HG03378 (cell line): ENCODE data around the gene CACNA2D3.

Experiments used
- ATAC-seq: cut with Tn5 transposase; IDR thresholded peaks from one replicate; pipeline ENCODE4 v1.9.1; 2021; ENCODE audit warnings: mild to moderate bottlenecking, moderate library complexity; ENCODE audit not compliant: unreplicated experiment

CACNA2D3 gene

GRCh38 chr3:54889731-54890130, 767.4 kb downstream of the CACNA2D3 start:
- ATAC-seq: no peak

DNA sequence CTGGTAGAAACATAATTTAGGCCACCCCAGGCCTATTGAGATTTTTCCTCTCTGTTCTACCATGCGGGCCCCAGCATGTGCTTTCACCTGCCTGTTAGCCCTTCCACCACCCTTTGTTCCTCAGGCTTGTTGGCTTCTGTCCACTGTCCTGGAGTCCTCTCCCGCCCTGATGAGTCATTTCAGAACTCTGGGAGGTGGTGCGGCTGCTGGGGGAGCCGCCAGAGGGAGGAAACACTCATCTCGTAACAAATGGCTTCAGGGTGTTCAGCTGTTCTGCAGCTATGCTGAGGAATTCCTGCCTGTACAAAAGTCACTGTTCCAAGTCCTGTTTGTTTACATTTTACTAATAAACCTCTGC, 769.2 kb downstream of the CACNA2D3 start:
- ATAC-seq: no peak

DNA sequence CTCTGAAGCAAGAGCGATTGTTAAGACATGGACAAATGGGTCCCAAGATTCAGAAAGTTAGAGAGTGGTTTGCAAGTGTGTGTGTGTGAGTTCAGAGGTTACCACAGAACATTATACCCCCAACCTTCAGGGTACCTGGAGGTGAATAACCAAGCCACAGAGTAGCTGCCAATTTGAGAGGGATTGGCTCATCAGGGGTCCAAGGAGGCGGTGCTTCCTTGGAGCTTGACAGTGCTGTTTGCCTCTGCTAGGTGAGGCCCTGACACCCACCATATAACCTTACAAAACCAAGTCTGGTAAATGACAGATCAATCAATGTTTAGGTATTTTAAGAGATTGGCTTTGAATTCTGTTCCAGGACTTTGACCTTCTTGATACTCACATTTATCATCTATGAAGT, 769.8 kb downstream of the CACNA2D3 start:
- no peak for ATAC-seq

GRCh38 chr3:54895613-54896012, 773.3 kb downstream of the CACNA2D3 start:
- no peak for ATAC-seq

DNA sequence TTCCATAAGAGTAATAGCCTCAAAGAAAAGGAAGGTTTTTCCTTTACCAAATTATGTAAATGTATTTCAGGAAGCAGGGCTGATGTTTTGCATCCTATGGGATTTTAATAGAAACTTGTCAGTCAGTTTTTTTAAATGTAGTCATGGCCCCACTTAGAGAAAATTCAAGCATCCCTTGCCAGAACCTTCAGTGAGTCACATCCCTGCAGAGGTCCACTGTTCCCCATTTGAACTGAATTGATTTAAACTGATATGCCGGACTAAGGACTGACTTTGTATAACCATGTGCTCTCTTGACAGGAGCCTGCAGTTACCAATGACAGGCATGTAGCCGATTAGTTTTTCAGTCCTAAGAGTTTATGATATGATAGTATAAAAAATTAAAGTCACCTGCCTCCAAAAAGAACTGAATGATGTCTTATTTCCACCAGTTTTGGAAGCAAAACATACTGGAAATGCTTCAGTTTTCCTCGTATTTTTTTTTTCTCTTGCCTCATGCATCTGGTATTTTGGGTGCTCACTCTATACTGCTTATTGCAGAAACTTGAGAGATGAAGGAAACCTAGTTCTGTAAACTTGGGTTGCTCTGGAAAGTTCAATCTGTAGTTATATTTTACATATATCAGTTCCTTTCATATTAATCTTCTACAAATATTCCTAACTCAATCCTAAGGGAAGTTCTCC, 774.8 kb downstream of the CACNA2D3 start:
- no peak for ATAC-seq

GRCh38 chr3:54899273-54899672, 776.9 kb downstream of the CACNA2D3 start:
- no peak for ATAC-seq

DNA sequence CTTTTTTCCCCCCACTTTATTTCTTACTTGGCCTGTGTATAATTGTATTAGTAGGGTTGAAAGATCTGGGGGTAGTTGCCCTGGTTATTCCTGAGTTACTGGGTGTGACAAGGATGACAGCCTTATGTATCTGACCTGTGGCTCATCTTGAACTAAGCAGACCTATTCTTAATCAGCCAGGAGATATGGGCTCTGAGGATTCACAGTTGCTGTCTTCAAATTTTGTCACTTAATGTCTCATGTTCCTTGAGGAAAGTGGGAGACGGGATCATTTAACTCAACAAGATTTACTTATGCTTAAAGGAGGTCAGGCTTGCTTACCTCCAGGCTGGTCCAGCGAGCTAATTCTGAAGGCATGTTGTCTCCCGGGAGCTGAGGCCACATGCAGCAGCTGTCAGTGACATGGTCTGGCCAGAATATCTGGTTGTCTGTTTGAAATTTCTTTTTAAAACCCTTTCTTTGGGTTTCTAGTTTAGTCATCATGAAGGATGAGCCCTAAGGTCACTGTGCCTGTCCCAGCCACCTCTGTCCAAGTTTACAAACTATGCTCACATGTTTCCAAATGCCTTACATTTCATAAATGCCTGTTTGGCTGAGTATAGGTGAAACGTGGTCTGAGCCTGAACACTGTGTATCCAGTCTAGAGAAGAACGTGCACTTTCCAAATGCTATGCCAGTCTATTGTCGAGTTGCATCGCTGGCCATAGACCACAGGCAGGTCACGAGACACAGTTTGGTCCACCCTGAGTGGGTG, 778.7 kb downstream of the CACNA2D3 start:
- ATAC-seq: no peak

DNA sequence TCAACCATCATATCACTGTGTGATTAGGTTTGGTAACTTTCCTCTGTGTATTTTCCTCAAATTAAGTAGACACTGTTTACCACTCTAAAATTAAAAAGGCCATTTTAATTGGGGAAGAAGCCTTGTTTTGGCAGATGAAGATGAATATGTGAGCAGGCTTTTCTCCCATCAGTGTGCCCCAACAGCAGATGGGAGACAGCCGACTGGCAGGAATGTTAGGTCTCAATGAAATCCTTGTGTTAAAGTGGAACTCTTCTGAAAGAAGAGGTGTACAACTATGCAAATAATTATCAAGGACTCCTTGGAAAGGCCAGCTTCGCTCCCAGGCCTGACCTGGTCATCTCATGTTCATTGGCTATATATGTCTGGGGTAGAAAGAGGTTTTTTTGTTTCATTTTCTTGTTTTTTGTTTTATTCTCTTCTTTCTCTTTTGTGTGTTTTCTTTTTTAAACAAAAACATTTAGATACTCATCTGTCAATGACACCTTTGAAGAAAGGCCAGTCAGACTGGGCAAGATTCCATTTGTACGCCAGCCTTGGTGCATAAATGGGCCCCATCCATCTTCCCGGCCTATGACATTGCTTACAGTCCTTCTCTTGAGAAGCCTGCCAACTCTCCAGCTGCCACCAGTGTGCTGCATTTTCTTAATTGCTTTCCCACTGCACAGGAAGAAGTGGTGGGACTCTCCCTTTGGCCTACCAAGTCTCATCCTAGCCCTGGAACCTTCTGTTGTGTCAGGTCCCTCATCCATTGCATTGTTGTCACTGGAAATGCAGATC, 779.7 kb downstream of the CACNA2D3 start:
- no peak for ATAC-seq

DNA sequence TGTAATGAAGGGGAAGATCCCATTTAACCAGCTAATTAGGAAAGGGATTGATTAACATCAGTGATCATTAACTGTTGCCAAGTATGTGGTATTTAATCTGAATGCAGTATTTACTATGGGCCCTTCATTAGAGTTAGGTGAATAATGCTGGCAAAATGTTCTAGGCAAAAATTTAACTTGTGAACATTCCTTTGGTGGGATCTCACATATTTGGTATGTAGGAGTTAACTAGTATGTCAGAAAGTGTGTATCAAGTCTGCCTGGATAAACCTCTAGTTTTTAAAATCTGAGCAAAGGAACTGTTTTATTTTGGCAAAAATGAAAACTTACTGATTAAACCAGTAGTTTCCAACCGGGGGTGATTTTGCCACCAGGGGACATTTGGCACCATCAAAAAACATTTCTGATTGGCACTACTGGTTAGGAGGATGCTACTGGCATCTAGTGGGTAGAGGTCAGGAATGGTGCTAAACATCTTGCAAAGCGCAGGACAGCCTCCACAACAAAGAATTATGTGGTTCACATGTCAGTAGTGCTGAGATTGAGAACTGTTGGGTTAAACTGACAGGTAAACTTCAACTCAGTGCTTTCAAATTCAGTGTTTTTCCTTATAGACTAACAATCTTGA, 783.0 kb downstream of the CACNA2D3 start:
- ATAC-seq: no peak

- ATAC-seq: no peak
Measured at GRCh38 chr3:54905920-54906319, 783.6 kb downstream of the CACNA2D3 start.

- no peak for ATAC-seq
Measured at GRCh38 chr3:54906763-54907162, 784.4 kb downstream of the CACNA2D3 start.

- ATAC-seq: no peak
Measured at GRCh38 chr3:54909191-54909590, 786.8 kb downstream of the CACNA2D3 start.

- no peak for ATAC-seq
Measured at GRCh38 chr3:54914180-54914579, 791.8 kb downstream of the CACNA2D3 start.

DNA sequence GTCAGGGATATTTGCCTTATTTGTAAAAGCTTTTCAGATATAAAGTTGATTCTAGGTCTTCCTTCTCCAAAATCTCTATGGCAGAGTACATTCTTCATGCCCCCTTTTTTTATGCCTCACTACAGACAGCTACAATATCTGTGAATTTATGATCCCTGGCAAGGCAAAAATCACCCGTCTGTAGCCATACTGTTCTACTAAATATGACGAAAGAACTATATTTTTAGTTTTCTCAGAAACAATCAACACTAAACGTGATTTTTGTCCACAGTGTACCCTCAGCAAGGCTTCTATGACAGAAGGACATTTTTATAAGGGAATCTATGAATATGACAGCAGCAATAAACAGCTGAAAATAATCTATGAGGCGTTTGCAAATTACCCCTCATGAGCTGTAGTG, 792.8 kb downstream of the CACNA2D3 start:
- ATAC-seq: no peak

DNA sequence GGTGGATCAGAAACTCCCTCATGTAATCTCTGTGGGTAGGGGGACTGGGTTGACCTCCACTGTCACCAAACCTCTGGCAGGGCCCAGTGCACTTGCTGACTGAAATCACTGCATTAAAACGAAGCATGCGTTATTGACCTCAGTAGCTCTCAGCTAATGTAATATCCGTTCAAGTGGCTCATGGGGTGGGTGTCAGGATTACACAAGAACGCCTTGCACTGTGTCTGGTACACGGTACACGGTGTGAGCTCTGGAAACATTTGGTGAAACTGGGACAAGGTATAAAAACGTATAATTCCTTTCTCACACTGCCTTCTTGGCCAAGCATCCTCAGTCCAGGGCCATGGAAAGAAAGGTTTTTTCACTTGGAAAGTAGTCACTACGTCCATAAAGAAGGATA, 793.6 kb downstream of the CACNA2D3 start:
- no peak for ATAC-seq

DNA sequence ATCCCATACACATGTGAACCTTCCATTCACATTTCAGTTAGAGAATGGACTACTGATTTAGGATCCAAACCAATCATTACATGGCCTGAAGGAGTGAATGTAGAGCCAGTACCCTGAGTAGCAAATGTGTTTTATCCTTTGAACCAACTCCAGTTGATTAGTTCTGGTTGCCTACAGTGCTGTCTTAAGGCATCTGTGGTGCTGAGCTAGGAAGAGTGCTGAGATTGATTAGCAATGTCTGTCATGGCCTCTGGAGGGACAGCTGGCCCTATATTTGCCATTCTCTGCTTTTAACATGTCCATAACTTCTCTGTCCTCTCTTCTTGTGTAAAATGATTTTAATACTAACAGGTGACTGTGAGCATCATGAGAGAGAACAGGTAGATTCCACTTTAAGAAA, 794.4 kb downstream of the CACNA2D3 start:
- no peak for ATAC-seq

GRCh38 chr3:54917174-54917573, 794.8 kb downstream of the CACNA2D3 start:
- ATAC-seq: no peak

GRCh38 chr3:54917862-54918261, 795.5 kb downstream of the CACNA2D3 start:
- no peak for ATAC-seq

GRCh38 chr3:54918516-54918915, 796.2 kb downstream of the CACNA2D3 start:
- ATAC-seq: no peak

DNA sequence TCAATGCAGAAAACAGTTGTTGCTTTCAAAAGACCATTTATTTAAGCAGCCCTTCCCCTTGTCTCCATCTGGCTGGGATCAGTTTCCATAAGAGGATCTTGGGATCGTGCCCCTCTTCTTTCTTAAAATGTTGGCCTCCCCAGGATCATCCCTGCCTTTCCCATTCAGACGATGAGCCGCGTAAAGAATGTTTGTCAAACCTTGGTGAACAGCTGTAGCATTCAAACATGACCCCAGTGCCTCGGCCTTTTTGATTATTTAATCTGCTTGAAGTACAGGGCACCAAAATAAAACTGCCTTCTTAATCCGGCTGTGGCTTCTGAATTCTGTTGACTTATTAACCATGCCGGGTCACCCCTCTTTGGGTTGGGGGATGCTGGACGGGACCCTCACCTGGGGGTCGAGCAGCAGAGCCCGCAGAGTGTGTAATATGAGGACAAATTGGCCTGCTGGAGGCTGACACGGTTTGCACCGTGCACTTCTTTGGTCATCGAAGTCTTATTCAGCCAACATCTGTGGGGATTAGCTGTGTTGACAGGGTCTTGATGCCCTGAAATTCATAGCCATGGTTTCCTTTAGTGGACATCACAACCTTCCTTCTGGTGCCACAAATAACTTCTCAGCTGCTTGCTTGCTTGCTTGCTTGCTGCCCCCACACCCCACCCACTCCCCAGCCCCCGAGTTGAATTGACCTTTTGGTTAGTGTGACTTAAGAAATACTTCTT, 805.9 kb downstream of the CACNA2D3 start, which contains the start of gene LRTM1:
TSS of gene LRTM1 (minus strand) at position 14 of the 725 bp plus-strand sequence. CDS start 148 bp downstream, outside the sequence.
- no peak for ATAC-seq

DNA sequence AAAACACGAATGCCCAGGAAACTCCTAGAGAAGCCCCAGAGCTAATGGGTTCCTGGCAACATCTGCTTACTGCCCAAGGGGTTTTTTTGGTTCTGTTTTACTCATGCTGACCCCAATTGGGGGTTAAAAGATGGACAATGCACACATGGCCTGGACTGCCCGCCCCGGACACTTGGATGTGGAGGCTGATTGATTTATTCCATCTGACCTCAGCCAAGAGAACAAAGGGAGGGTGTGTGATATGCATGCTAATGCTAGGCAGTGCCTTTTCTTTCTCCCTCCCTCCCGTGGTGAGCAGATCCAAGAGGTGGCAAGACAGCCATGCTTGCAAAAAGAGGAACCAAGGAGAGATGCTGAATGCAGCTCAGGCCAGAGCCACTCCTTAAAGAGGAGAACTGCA, 808.8 kb downstream of the CACNA2D3 start:
- ATAC-seq: no peak
